ENCODE data around the gene CAMK1D.

DNA sequence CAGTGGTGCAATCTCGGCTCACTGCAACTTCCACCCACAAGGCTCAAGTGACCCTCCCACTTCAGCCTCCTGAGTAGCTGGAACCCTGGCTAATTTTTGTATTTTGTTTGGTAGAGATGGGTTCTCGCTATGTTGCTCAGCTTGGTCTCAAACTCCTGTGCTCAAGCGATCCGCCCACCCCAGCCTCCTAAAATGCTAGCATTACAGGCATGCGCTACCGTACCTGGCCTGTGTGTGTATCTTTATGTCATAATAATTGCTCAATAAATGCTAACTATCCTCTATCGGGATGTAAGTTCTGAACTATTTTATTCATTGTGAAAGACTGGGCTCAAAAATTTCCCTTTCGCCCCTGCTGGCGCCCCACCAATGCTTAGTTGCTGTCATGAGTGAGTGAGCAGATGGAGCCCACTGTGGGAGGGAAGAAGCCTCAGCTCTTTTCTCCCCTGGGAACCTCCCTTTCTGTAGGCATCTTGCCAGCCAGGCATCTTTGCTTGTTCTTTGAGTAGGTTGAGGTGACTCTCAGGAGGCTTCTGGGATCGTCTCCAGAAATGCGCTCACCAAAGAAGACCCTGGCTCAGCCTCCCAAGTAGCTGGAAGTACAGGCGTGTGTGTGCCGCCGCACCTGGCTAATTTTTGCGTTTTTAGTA, 38.3 kb downstream of the CAMK1D start:
- TF ChIP-seq CTCF (IDR thresholded peaks at IDR 0.05; ENCODE audit: low read depth, low read length, poor library complexity, severe bottlenecking): no peak
- TF ChIP-seq EZH2phosphoT487 (IDR thresholded peaks at IDR 0.05; ENCODE audit: borderline replicate concordance, low read length): no peak

Measured in DOHH2 (cell line).